SU-DHL-6 (cell line): ENCODE measurements around the gene TOP3A.

ENCODE experiments used
- H2AFZ ChIP-seq: fragments of 200-600 bp; sonication (generic); 2 replicates; pipeline ENCODE4 v1.6.1; 2014; ENCODE audit warnings: low read depth, mild to moderate bottlenecking, moderate library complexity, mixed read lengths, antibody characterized with exemption, low read length; ENCODE audit not compliant: severe bottlenecking
- H3F3A ChIP-seq: fragments of 200-600 bp; shearing (Covaris generic); 2 replicates; pipeline ENCODE4 v1.6.0; 2016; ENCODE audit warnings: antibody characterized with exemption, mild to moderate bottlenecking; ENCODE audit not compliant: insufficient read depth
- H3K27ac ChIP-seq: fragments of 200-600 bp; sonication (generic); 2 replicates; pipeline ENCODE4 v1.5.1; 2016; ENCODE audit warnings: low read depth, mild to moderate bottlenecking, low read length, moderate library complexity, mixed read lengths
- H3K27me3 ChIP-seq: fragments of 200-600 bp; sonication (generic), shearing (Covaris generic); 2 replicates; pipeline ENCODE4 v1.6.0; 2014; ENCODE audit warnings: mild to moderate bottlenecking, low read length
- H3K36me3 ChIP-seq: fragments of 200-600 bp; sonication (generic); 2 replicates; pipeline ENCODE4 v1.6.1; 2014; ENCODE audit warnings: mild to moderate bottlenecking, low read length, mixed read lengths
- H3K4me2 ChIP-seq: fragments of 300-600, 200-600 bp; shearing (Covaris generic), sonication (generic); 2 replicates; pipeline ENCODE4 v1.6.0; 2014; ENCODE audit warnings: low read length, low read depth, mild to moderate bottlenecking; ENCODE audit not compliant: poor library complexity, severe bottlenecking
- H3K4me3 ChIP-seq: fragments of 200-600 bp; sonication (generic); 2 replicates; pipeline ENCODE4 v1.5.1; 2014; ENCODE audit warnings: antibody characterized with exemption, low read length, mild to moderate bottlenecking, mixed read lengths; ENCODE audit not compliant: insufficient read depth, poor library complexity, severe bottlenecking
- H3K79me2 ChIP-seq: fragments of 200-600 bp; sonication (generic); 2 replicates; pipeline ENCODE4 v1.6.1; 2014; ENCODE audit warnings: mild to moderate bottlenecking, low read length, moderate library complexity; ENCODE audit not compliant: insufficient read depth
- H3K9ac ChIP-seq: fragments of 200-600 bp; sonication (generic); 2 replicates; pipeline ENCODE4 v1.7.0; 2014; ENCODE audit warnings: mild to moderate bottlenecking, low read length
- H3K9me2 ChIP-seq: fragments of 200-600 bp; sonication (generic); replicated peaks from 2 replicates; pipeline ENCODE4 v1.6.1; 2014; ENCODE audit warnings: low read length; ENCODE audit not compliant: insufficient read depth
- H3K9me3 ChIP-seq: fragments of 200-600 bp; sonication (generic); 2 replicates; pipeline ENCODE4 v1.6.1; 2014; ENCODE audit warnings: low read length, mixed read lengths; ENCODE audit not compliant: insufficient read depth
- H4K20me1 ChIP-seq: fragments of 200-600 bp; sonication (generic); 2 replicates; pipeline ENCODE4 v1.6.1; 2014; ENCODE audit warnings: low read depth, mild to moderate bottlenecking, antibody characterized with exemption, low read length, moderate library complexity, mixed read lengths
- CTCF ChIP-seq: fragments of 200-600 bp; sonication (generic); IDR thresholded peaks from one replicate; pipeline ENCODE4 v1.5.1; 2017; ENCODE audit warnings: antibody characterized with exemption, mild to moderate bottlenecking, low read length, moderate library complexity; ENCODE audit not compliant: insufficient read depth, poor library complexity, severe bottlenecking
- EZH2phosphoT487 ChIP-seq: fragments of 200-600 bp; sonication (generic), shearing (Covaris generic); conservative IDR thresholded peaks from 2 replicates; pipeline ENCODE4 v1.6.1; 2018; ENCODE audit warnings: mild to moderate bottlenecking, antibody characterized with exemption, low read length, moderate library complexity, mixed read lengths

Gene TOP3A

GRCh38 chr17:18240449-18240848 is 74.3 kb downstream of the TOP3A start:
- Histone ChIP-seq H3K27ac (no peak overlapping the region), H3K9ac (no peak overlapping the region), H3K9me3 (no peaks in the 10 kb centered on the region), H3K4me2 (no peak overlapping the region), H3K9me2 (no peaks in the 10 kb centered on the region), H4K20me1 (no peaks in the 10 kb centered on the region), H3F3A (no peaks in the 10 kb centered on the region), H3K79me2 (no peaks in the 10 kb centered on the region), H3K27me3 (no peaks in the 10 kb centered on the region), H2AFZ (no peak overlapping the region), H3K4me3 (no peak overlapping the region), H3K36me3 (no peaks in the 10 kb centered on the region)
- TF ChIP-seq EZH2phosphoT487 (no peak), CTCF (no peak)

- Histone ChIP-seq H3K9me2 (no peaks in the 10 kb centered on the region), H2AFZ (no peak overlapping the region), H3K4me2 (no peak overlapping the region), H4K20me1 (no peaks in the 10 kb centered on the region), H3F3A (no peaks in the 10 kb centered on the region), H3K9me3 (no peaks in the 10 kb centered on the region), H3K4me3 (no peak overlapping the region), H3K36me3 (no peaks in the 10 kb centered on the region), H3K27ac (no peak overlapping the region), H3K27me3 (no peaks in the 10 kb centered on the region), H3K9ac (no peak overlapping the region), H3K79me2 (no peaks in the 10 kb centered on the region)
- TF ChIP-seq CTCF (no peak), EZH2phosphoT487 (no peak)
These were observed 76.5 kb downstream of the TOP3A start for GRCh38 chr17:18238299-18238698.

GRCh38 chr17:18237461-18237860 is 77.3 kb downstream of the TOP3A start:
- no peaks in the 10 kb centered on the region for H3K9me3 ChIP-seq
- H4K20me1 ChIP-seq: no peaks in the 10 kb centered on the region
- H2AFZ ChIP-seq: no peak overlapping the region
- TF ChIP-seq EZH2phosphoT487: no peak
- no peak for TF ChIP-seq CTCF
- no peaks in the 10 kb centered on the region for H3F3A ChIP-seq
- H3K9me2 ChIP-seq: no peaks in the 10 kb centered on the region
- H3K4me2 ChIP-seq: no peak overlapping the region
- no peaks in the 10 kb centered on the region for H3K36me3 ChIP-seq
- no peaks in the 10 kb centered on the region for H3K27me3 ChIP-seq
- H3K9ac ChIP-seq: no peak overlapping the region
- H3K27ac ChIP-seq: no peak overlapping the region
- no peak overlapping the region for H3K4me3 ChIP-seq
- H3K79me2 ChIP-seq: no peaks in the 10 kb centered on the region

GRCh38 chr17:18236494-18236893 is 78.3 kb downstream of the TOP3A start:
- Histone ChIP-seq H2AFZ (no peak overlapping the region), H3K4me2 (no peak overlapping the region), H3K4me3 (no peak overlapping the region), H4K20me1 (no peaks in the 10 kb centered on the region), H3K27ac (no peak overlapping the region), H3K9me2 (no peaks in the 10 kb centered on the region), H3K79me2 (no peaks in the 10 kb centered on the region), H3K36me3 (no peaks in the 10 kb centered on the region), H3K9me3 (no peaks in the 10 kb centered on the region), H3K9ac (no peak overlapping the region), H3F3A (no peaks in the 10 kb centered on the region), H3K27me3 (no peaks in the 10 kb centered on the region)
- TF ChIP-seq CTCF (no peak), EZH2phosphoT487 (no peak)
